ENCODE measurements around the gene DOCK11.

The DOCK11 gene

GRCh38 chrX:118523920-118524319, 28.3 kb downstream of the DOCK11 start:
- in situ Hi-C loops (cut with HindIII; ENCODE audit: low pct_ligation_motif_present, low sequenced_read_pairs), result no loop called here
- Histone ChIP-seq H3K36me3 (replicated peaks) (no peaks in the 10 kb centered on the region), H3K27ac (no peak overlapping the region), H3K27me3 (replicated peaks) (no peaks in the 10 kb centered on the region), H3K4me3 (ENCODE audit: low read depth, low read length) (no peak overlapping the region)
- TF ChIP-seq, protein P1, sequence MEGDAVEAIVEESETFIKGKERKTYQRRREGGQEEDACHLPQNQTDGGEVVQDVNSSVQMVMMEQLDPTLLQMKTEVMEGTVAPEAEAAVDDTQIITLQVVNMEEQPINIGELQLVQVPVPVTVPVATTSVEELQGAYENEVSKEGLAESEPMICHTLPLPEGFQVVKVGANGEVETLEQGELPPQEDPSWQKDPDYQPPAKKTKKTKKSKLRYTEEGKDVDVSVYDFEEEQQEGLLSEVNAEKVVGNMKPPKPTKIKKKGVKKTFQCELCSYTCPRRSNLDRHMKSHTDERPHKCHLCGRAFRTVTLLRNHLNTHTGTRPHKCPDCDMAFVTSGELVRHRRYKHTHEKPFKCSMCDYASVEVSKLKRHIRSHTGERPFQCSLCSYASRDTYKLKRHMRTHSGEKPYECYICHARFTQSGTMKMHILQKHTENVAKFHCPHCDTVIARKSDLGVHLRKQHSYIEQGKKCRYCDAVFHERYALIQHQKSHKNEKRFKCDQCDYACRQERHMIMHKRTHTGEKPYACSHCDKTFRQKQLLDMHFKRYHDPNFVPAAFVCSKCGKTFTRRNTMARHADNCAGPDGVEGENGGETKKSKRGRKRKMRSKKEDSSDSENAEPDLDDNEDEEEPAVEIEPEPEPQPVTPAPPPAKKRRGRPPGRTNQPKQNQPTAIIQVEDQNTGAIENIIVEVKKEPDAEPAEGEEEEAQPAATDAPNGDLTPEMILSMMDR (IDR thresholded peaks at IDR 0.05; ENCODE audit: low read depth, low read length, missing control alignments), result no peak
- DNase-seq, result no peak

- Histone ChIP-seq H3K27ac (no peak overlapping the region), H3K27me3 (replicated peaks) (no peaks in the 10 kb centered on the region), H3K36me3 (replicated peaks) (no peaks in the 10 kb centered on the region), H3K4me3 (ENCODE audit: low read depth, low read length) (no peak overlapping the region)
- in situ Hi-C loops (cut with HindIII; ENCODE audit: low pct_ligation_motif_present, low sequenced_read_pairs), result no loop called here
- TF ChIP-seq, protein P1 (IDR thresholded peaks at IDR 0.05; ENCODE audit: low read depth, low read length, missing control alignments), result no peak
- DNase-seq, result no peak
These were observed 28.7 kb downstream of the DOCK11 start for GRCh38 chrX:118524344-118524743.

DNA sequence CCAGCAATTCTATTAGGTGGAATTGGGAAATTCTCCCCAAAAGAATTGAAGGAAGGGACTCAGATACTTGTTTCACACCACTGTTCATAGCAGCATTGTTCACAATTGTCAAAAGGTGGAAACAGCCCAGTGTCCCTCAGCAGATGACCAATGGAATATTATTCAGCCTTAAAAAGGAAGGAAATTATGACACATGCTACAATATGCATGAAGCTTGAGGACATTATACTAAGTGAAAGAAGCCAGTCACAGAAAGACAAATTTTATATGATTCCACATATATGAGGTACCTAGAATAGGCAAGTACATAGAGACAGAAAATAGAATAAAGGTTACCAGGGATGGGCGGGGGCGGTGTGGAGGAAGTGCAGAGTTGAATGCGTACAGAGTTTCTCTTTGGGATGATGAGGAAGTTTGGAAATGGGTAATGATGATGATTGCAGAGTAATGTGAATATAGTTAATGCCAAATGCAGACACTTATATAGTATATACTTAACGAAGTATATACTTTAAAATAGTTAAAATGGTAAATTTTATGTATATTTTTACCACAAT, 29.6 kb downstream of the DOCK11 start:
- no peaks in the 10 kb centered on the region for H3K27me3 ChIP-seq (replicated peaks)
- in situ Hi-C loops (cut with HindIII; ENCODE audit: low pct_ligation_motif_present, low sequenced_read_pairs), result no loop called here
- H3K27ac ChIP-seq, result no peak overlapping the region
- no peak overlapping the region for H3K4me3 ChIP-seq (ENCODE audit: low read depth, low read length)
- DNase-seq, result no peak
- TF ChIP-seq, protein P1 (IDR thresholded peaks at IDR 0.05; ENCODE audit: low read depth, low read length, missing control alignments), result no peak
- H3K36me3 ChIP-seq (replicated peaks), result no peaks in the 10 kb centered on the region

- Histone ChIP-seq H3K36me3 (replicated peaks) (no peaks in the 10 kb centered on the region), H3K27ac (no peak overlapping the region), H3K27me3 (replicated peaks) (no peaks in the 10 kb centered on the region), H3K4me3 (ENCODE audit: low read depth, low read length) (no peak overlapping the region)
- DNase-seq, result no peak
- TF ChIP-seq, protein P1 (IDR thresholded peaks at IDR 0.05; ENCODE audit: low read depth, low read length, missing control alignments), result no peak
- in situ Hi-C loops (cut with HindIII; ENCODE audit: low pct_ligation_motif_present, low sequenced_read_pairs), result no loop called here
These were observed 30.5 kb downstream of the DOCK11 start for GRCh38 chrX:118526149-118526548.

DNA sequence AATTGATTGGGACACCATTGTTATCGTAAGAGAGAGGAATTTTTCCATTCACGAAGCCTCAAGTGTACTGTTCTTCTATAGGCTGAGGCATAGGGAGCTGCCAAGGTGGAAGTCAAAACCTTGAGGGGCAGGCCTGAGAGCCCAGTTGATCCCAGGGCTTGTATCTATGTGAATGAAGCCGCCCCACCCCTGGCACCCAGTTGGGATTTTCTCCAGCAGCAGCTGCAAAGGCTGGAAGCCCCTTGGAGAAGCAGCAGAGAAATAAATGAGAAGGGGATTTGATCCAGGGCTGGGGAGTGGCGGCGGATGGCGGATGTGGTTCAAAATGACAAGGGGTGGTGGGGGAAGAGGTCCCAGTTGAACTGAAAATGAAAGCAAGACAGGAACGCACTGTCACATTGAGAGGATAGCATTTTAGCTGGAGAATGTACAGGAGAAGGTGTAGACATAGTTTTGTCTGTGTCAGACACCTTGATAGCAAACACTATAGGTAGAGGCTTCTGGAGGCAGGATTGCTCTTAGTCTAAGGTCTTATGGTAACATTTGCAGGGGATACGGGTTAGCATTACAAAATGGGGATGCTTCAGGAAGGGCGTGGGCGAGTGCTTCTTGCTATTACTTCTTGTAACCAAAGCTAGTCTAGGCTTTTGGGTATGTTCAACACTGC, 32.6 kb downstream of the DOCK11 start:
- no peak for DNase-seq
- H3K4me3 ChIP-seq (ENCODE audit: low read depth, low read length), result no peak overlapping the region
- TF ChIP-seq, protein P1 (IDR thresholded peaks at IDR 0.05; ENCODE audit: low read depth, low read length, missing control alignments), result no peak
- in situ Hi-C loops (cut with HindIII; ENCODE audit: low pct_ligation_motif_present, low sequenced_read_pairs), result no loop called here
- H3K27ac ChIP-seq, result no peak overlapping the region
- H3K27me3 ChIP-seq (replicated peaks), result no peaks in the 10 kb centered on the region
- H3K36me3 ChIP-seq (replicated peaks), result no peaks in the 10 kb centered on the region

Measured in brain microvascular endothelial cell (primary cell).